B cell (primary cell): ENCODE data around the gene CC2D1B. TPM values are rescaled to one million over a fixed set of nuclear protein-coding genes. Genes with fewer than 3 reads are reported as not detected.

ENCODE experiments used
- ATAC-seq: fragments of 200-7000 bp; cut with Tn5 transposase; one replicate; pipeline ENCODE4 v1.10.0; 2021; ENCODE audit warnings: low read depth, mild to moderate bottlenecking, moderate number of reproducible peaks, moderate library complexity
- CTCF ChIA-PET: fragments of 350-600 bp; sonication (Branson Sonifier 250); formaldehyde crosslinking; loops from one replicate; lab custom pipeline; 2021; ENCODE audit warnings: antibody characterized with exemption, inconsistent platforms; lab: Charles Lee
- POLR2A ChIA-PET: fragments of 350-600 bp; sonication (Branson Sonifier 250); formaldehyde crosslinking; loops from one replicate; lab custom pipeline; 2021; ENCODE audit warnings: antibody characterized with exemption; lab: Charles Lee
- DNase-seq: peaks from one replicate; pipeline ENCODE4 v3.0.0; 2013
- H2AFZ ChIP-seq: 2 replicates; pipeline ENCODE4 v1.6.1; 2012; ENCODE audit warnings: mild to moderate bottlenecking, low read depth, low read length; ENCODE audit not compliant: insufficient read depth, poor library complexity, severe bottlenecking
- H3K27ac ChIP-seq, 2 donors: 1 replicate in 1 of 2; 2 replicates in 1 of 2; pipeline ENCODE4 v1.5.1; 2012 to 2013; ENCODE audit warnings: low read length in 2 of 2, mild to moderate bottlenecking in 2 of 2, moderate library complexity in 1 of 2
- H3K27me3 ChIP-seq, 4 experiments: fragments of 200-600 bp in 1 of 4; sonication (generic) in 1 of 4; replicated peaks in 1 of 4; 1 replicate in 2 of 4; 2 replicates in 2 of 4; pipeline versions ENCODE4 v1.6.1 to v1.7.0; 2013 to 2016; ENCODE audit warnings: low read length in 3 of 4, mild to moderate bottlenecking in 2 of 4, mixed read lengths in 1 of 4, moderate library complexity in 1 of 4; ENCODE audit not compliant: insufficient read depth in 4 of 4, control insufficient read depth in 3 of 4; ENCODE audit errors: control extremely low read depth in 1 of 4
- H3K36me3 ChIP-seq, 2 experiments: replicated peaks in 1 of 2; 1 replicate in 1 of 2; 2 replicates in 1 of 2; pipeline versions ENCODE4 v1.6.1 to v1.7.1; 2013; ENCODE audit warnings: low read length in 1 of 2; ENCODE audit not compliant: insufficient read depth in 2 of 2, control insufficient read depth in 1 of 2; ENCODE audit errors: control extremely low read depth in 1 of 2, extremely low read depth in 1 of 2
- H3K4me1 ChIP-seq, 2 donors: fragments of 200-600 bp in 1 of 2; sonication (generic) in 1 of 2; 1 replicate in 1 of 2; 2 replicates in 1 of 2; pipeline versions ENCODE4 v1.5.1 to v1.6.1; 2013 to 2017; ENCODE audit warnings: low read length in 2 of 2; ENCODE audit not compliant: control insufficient read depth in 2 of 2, insufficient read depth in 2 of 2
- H3K4me2 ChIP-seq: replicated peaks from 2 replicates; pipeline ENCODE3; 2012; ENCODE audit warnings: mild to moderate bottlenecking, low read depth, low read length; ENCODE audit not compliant: poor library complexity, severe bottlenecking
- H3K4me3 ChIP-seq, 5 experiments: fragments of 200-600 bp in 1 of 5; sonication (generic) in 1 of 5; 1 replicate in 3 of 5; 2 replicates in 2 of 5; pipeline versions ENCODE4 v1.5.1 to v1.7.0; 2011 to 2016; ENCODE audit warnings: low read length in 4 of 5, mild to moderate bottlenecking in 4 of 5, low read depth in 2 of 5, control low read depth in 1 of 5, moderate library complexity in 1 of 5; ENCODE audit not compliant: insufficient read depth in 1 of 5; ENCODE audit errors: control extremely low read depth in 1 of 5, extremely low read depth in 1 of 5
- H3K79me2 ChIP-seq: fragments of 200-600 bp; sonication (generic); one replicate; pipeline ENCODE4 v1.6.0; 2016; ENCODE audit warnings: low read length; ENCODE audit not compliant: control insufficient read depth, insufficient read depth
- H3K9ac ChIP-seq: fragments of 200-600 bp; sonication (generic); 2 replicates; pipeline ENCODE4 v1.6.1; 2017; ENCODE audit warnings: mild to moderate bottlenecking, low read length, moderate library complexity
- H3K9me3 ChIP-seq, 3 donors: one replicate each; pipeline versions ENCODE4 v1.6.1 to v1.7.1; 2013; ENCODE audit warnings: low read length in 2 of 3; ENCODE audit not compliant: control insufficient read depth in 2 of 3, insufficient read depth in 1 of 3; ENCODE audit errors: control extremely low read depth in 1 of 3
- H4K20me1 ChIP-seq: 2 replicates; pipeline ENCODE4 v1.6.0; 2012; ENCODE audit warnings: mild to moderate bottlenecking, low read length; ENCODE audit not compliant: insufficient read depth, control insufficient read depth, poor library complexity, severe bottlenecking
- H3K27ac Mint-ChIP-seq: one replicate; pipeline ENCODE4 v1.8.0; 2021; ENCODE audit warnings: mixed read lengths
- H3K27me3 Mint-ChIP-seq: one replicate; pipeline ENCODE4 v1.8.0; 2021; ENCODE audit warnings: mixed read lengths
- H3K4me1 Mint-ChIP-seq: one replicate; pipeline ENCODE4 v1.8.0; 2021; ENCODE audit warnings: mixed read lengths
- H3K4me3 Mint-ChIP-seq: one replicate; pipeline ENCODE4 v1.8.0; 2021; ENCODE audit warnings: mixed read lengths
- H3K9me3 Mint-ChIP-seq: one replicate; pipeline ENCODE4 v1.8.0; 2022; ENCODE audit warnings: mixed read lengths; ENCODE audit not compliant: insufficient read depth
- CTCF ChIP-seq: fragments of 200-600 bp; IDR thresholded peaks from one replicate; pipeline ENCODE4 v1.8.0; 2022; ENCODE audit warnings: antibody characterized with exemption, mild to moderate bottlenecking
- EZH2 ChIP-seq: IDR thresholded peaks from 2 replicates; pipeline ENCODE4 v1.6.1; 2012; ENCODE audit warnings: borderline replicate concordance, low read depth, mild to moderate bottlenecking, moderate library complexity, low read length; ENCODE audit not compliant: insufficient read depth, poor library complexity, severe bottlenecking
- WGBS: methylation state at CpG from one replicate; pipeline ENCODE4 v1.1.5; 2013; ENCODE audit warnings: missing lambda C conversion rate; ENCODE audit not compliant: insufficient coverage; 5-methylcytosine and 5-hydroxymethylcytosine counted together
- intact Hi-C: fragments of 100-400 bp; cut with micrococcal nuclease; formaldehyde crosslinking; loops from one replicate; pipeline ENCODE4 v1.10.0; 2022
- polyA plus RNA-seq: library from polyadenylated mRNA; depleted of rRNA; stranded (reverse); fragments of >200 nt; gene quantifications from 2 replicates; pipeline ENCODE4 v1.2.3, GENCODE V29; 2012
- total RNA-seq, 2 donors: library from RNA; stranded (reverse); fragments of 120-200 nt in 1 of 2; gene quantifications; 1 replicate in 1 of 2; 2 replicates in 1 of 2; pipeline versions ENCODE4 v1.2.3 to v1.2.4, GENCODE V29; 2013 to 2022

The CC2D1B gene
- total and polyA plus RNA-seq, 2 donors (not counting 1 experiment from before 2014, with no cell fraction given) = 28.9 to 79.7 TPM

GRCh38 chr1:52368383-52369172 is 2.6 kb upstream of the CC2D1B start:
- Histone ChIP-seq H3K27me3 (no peaks in the 10 kb centered on the region), H4K20me1 (peaks cover 5% of the 10 kb centered on the region), H2AFZ (peak overlapping the region; percentile 74), H3K4me3 (peak overlapping the region in 3 of 5 experiments; percentile 33 to 57 (median 53)), H3K9ac (peak overlapping the region; percentile 60), H3K79me2 (peaks cover 22% of the 10 kb centered on the region), H3K27ac (no peak overlapping the region), H3K4me1 (peaks cover 18 to 20% of the 10 kb centered on the region in 2 donors), H3K36me3 (peaks cover 0 to 4% of the 10 kb centered on the region in 2 experiments), H3K4me2 (peak overlapping the region; percentile 80), H3K9me3 (no peaks in the 10 kb centered on the region)
- intact Hi-C loops = loop anchor here (5.0 to 10.0 kb wide), 7 partner anchors 334 to 1576 kb away; partner anchors contain the start of genes IFT25, LRP8, LRRC42 and ZYG11A
- CTCF ChIA-PET = interaction anchor here (0.6 to 1.2 kb wide), 6 partner anchors 35 to 549 kb away, joined by 3 to 4 read pairs (median 3); partner anchors contain the start of genes ORC1 and PRPF38A
- Mint-ChIP-seq H3K4me1 (peaks cover 34% of the 10 kb centered on the region), H3K27ac (no peak overlapping the region), H3K27me3 (peaks cover 4% of the 10 kb centered on the region), H3K4me3 (peak overlapping the region; percentile 81), H3K9me3 (no peaks in the 10 kb centered on the region)
- 11% methylated on average over 51 of the region's 51 CpGs for WGBS
- TF ChIP-seq EZH2 = no peak
- no peak for TF ChIP-seq CTCF
- peak; percentile 67 for DNase-seq
- POLR2A ChIA-PET = interaction anchor here (0.5 to 0.7 kb wide), 2 partner anchors 233 to 529 kb away, joined by 3 read pairs; partner anchors contain the start of gene GPX7
- ATAC-seq = no peak

- Histone ChIP-seq H3K27ac (no peak overlapping the region), H2AFZ (no peak overlapping the region), H3K9me3 (no peaks in the 10 kb centered on the region), H4K20me1 (peaks cover 9% of the 10 kb centered on the region), H3K4me3 (no peak overlapping the region), H3K79me2 (peaks cover 26% of the 10 kb centered on the region), H3K36me3 (peaks cover 0 to 11% of the 10 kb centered on the region in 2 experiments), H3K9ac (no peak overlapping the region), H3K4me2 (no peak overlapping the region), H3K27me3 (no peaks in the 10 kb centered on the region), H3K4me1 (peaks cover 18 to 20% of the 10 kb centered on the region in 2 donors)
- POLR2A ChIA-PET = interaction anchor here (1.0 kb wide), 1 partner anchor 311 kb away, joined by 3 read pairs; the partner anchor contains the start of gene BTF3L4
- ATAC-seq (no peak), DNase-seq (no peak)
- Mint-ChIP-seq H3K9me3 (no peaks in the 10 kb centered on the region), H3K4me1 (peaks cover 34% of the 10 kb centered on the region), H3K27me3 (peaks cover 4% of the 10 kb centered on the region), H3K4me3 (peak overlapping the region; percentile 54), H3K27ac (no peak overlapping the region)
- CTCF ChIA-PET = interaction anchor here (1.0 to 2.6 kb wide), 3 partner anchors 37 to 240 kb away, joined by 3 to 18 read pairs (median 4); partner anchors contain the start of genes ORC1 and PRPF38A
- intact Hi-C loops = loop anchor here (5.0 to 10.0 kb wide), 7 partner anchors 335 to 1578 kb away; partner anchors contain the start of genes IFT25, LRP8, LRRC42 and ZYG11A
- TF ChIP-seq EZH2 (no peak), CTCF (no peak)
- 97% methylated on average over 5 of the region's 5 CpGs for WGBS
Measured at GRCh38 chr1:52367272-52367671, 1.3 kb upstream of the CC2D1B start.
